Measurements from ENCODE around the gene CHIC2. TPM values are rescaled to one million over a fixed set of nuclear protein-coding genes. Genes with fewer than 3 reads are reported as not detected.

The CHIC2 gene
- polyA plus RNA-seq, 1 donor from 2014 or later: 58.5 TPM

- H4K20me1 ChIP-seq (ENCODE audit: insufficient read depth): no peaks in the 10 kb centered on the region
- H3K9me3 ChIP-seq (ENCODE audit: low read length): no peaks in the 10 kb centered on the region
- H3K36me3 ChIP-seq (ENCODE audit: insufficient read depth, low read length): no peaks in the 10 kb centered on the region
- peak overlapping the region; percentile 44 for H3K4me2 ChIP-seq (ENCODE audit: low read length)
- H3K27me3 ChIP-seq (ENCODE audit: insufficient read depth, low read depth, low read length): no peaks in the 10 kb centered on the region
- peaks cover 88% of the 10 kb centered on the region for H3K79me2 ChIP-seq (replicated peaks; ENCODE audit: insufficient read depth, low read length)
- H2AFZ ChIP-seq (ENCODE audit: low read depth, low read length): no peak overlapping the region
- H3K9ac ChIP-seq (ENCODE audit: low read length): no peak overlapping the region
- H3K27ac ChIP-seq (ENCODE audit: low read length): no peak overlapping the region
- no peak for TF ChIP-seq RAD21 (conservative IDR thresholded peaks at IDR 0.05)
- TF ChIP-seq CTCF (IDR thresholded peaks at IDR 0.05; ENCODE audit: poor library complexity, severe bottlenecking): no peak
- TF ChIP-seq EP300 (conservative IDR thresholded peaks at IDR 0.05; ENCODE audit: poor library complexity, severe bottlenecking): no peak
- no peak for TF ChIP-seq MXI1 (conservative IDR thresholded peaks at IDR 0.05; ENCODE audit: poor library complexity, severe bottlenecking)
- TF ChIP-seq POLR2AphosphoS5 (IDR thresholded peaks at IDR 0.05): no peak
- no peak for TF ChIP-seq SMC3 (conservative IDR thresholded peaks at IDR 0.05; ENCODE audit: poor library complexity)
- TF ChIP-seq REST (IDR thresholded peaks at IDR 0.05; ENCODE audit: borderline replicate concordance): no peak
- no peak for TF ChIP-seq TAF1 (IDR thresholded peaks at IDR 0.05; ENCODE audit: low read depth)
- no peak for TF ChIP-seq EZH2 (IDR thresholded peaks at IDR 0.05; ENCODE audit: borderline replicate concordance, insufficient read depth, low read length, poor library complexity, severe bottlenecking)
- peak overlapping the region; percentile 95 for H3K4me3 ChIP-seq (ENCODE audit: low read length)
- no peaks in the 10 kb centered on the region for H3F3A ChIP-seq (ENCODE audit: insufficient read depth, low read length, poor library complexity, severe bottlenecking)
- no peaks in the 10 kb centered on the region for H3K9me2 ChIP-seq (ENCODE audit: insufficient read depth, low read length)
Observed at GRCh38 chr4:54060116-54060515, 4.3 kb downstream of the CHIC2 start.

- Histone ChIP-seq H4K20me1 (ENCODE audit: insufficient read depth) (no peaks in the 10 kb centered on the region), H3K9me2 (ENCODE audit: insufficient read depth, low read length) (no peaks in the 10 kb centered on the region), H3K27ac (ENCODE audit: low read length) (no peak overlapping the region), H3K36me3 (ENCODE audit: insufficient read depth, low read length) (no peaks in the 10 kb centered on the region), H3K9ac (ENCODE audit: low read length) (no peak overlapping the region), H3K27me3 (ENCODE audit: insufficient read depth, low read depth, low read length) (no peaks in the 10 kb centered on the region), H3K4me2 (ENCODE audit: low read length) (no peak overlapping the region), H3K9me3 (ENCODE audit: low read length) (no peaks in the 10 kb centered on the region), H3K4me3 (ENCODE audit: low read length) (no peak overlapping the region), H3F3A (ENCODE audit: insufficient read depth, low read length, poor library complexity, severe bottlenecking) (no peaks in the 10 kb centered on the region), H2AFZ (ENCODE audit: low read depth, low read length) (no peak overlapping the region), H3K79me2 (replicated peaks; ENCODE audit: insufficient read depth, low read length) (peaks cover 97% of the 10 kb centered on the region)
- TF ChIP-seq REST (IDR thresholded peaks at IDR 0.05; ENCODE audit: borderline replicate concordance) (no peak), EP300 (conservative IDR thresholded peaks at IDR 0.05; ENCODE audit: poor library complexity, severe bottlenecking) (no peak), POLR2AphosphoS5 (IDR thresholded peaks at IDR 0.05) (no peak)
Observed at GRCh38 chr4:54058171-54058570, 6.2 kb downstream of the CHIC2 start.
